PFSK-1 (cell line): ENCODE results near the gene NUDT15.

Experiments
- FOXP2 ChIP-seq: optimal IDR thresholded peaks from 2 replicates; pipeline ENCODE3; 2011; ENCODE audit warnings: borderline replicate concordance, control low read depth, inconsistent platforms; ENCODE audit not compliant: insufficient read depth; ENCODE audit errors: extremely low read length, extremely low read depth
- POLR2AphosphoS5 ChIP-seq: IDR thresholded peaks from 2 replicates; pipeline ENCODE4 v1.6.1; 2012; ENCODE audit warnings: low read depth, mild to moderate bottlenecking, control low read depth, low read length, moderate library complexity
- SIN3A ChIP-seq: IDR thresholded peaks from 2 replicates; pipeline ENCODE4 v1.6.1; 2012; ENCODE audit warnings: mild to moderate bottlenecking, low read length, moderate library complexity, borderline replicate concordance; ENCODE audit not compliant: insufficient read depth
- TAF1 ChIP-seq: IDR thresholded peaks from 2 replicates; pipeline ENCODE4 v1.6.1; 2012; ENCODE audit warnings: low read length, control low read depth, borderline replicate concordance; ENCODE audit not compliant: insufficient read depth
- TF ChIP-seq, protein P1 (sequence below), 2 experiments: IDR thresholded peaks; 2 replicates each; pipeline versions ENCODE4 v1.6.1 to v1.8.0; 2011 to 2012; ENCODE audit warnings: low read depth in 2 of 2, low read length in 2 of 2, control low read depth in 1 of 2, inconsistent platforms in 1 of 2, mild to moderate bottlenecking in 1 of 2, moderate library complexity in 1 of 2; ENCODE audit not compliant: insufficient read depth in 1 of 2

DNA sequence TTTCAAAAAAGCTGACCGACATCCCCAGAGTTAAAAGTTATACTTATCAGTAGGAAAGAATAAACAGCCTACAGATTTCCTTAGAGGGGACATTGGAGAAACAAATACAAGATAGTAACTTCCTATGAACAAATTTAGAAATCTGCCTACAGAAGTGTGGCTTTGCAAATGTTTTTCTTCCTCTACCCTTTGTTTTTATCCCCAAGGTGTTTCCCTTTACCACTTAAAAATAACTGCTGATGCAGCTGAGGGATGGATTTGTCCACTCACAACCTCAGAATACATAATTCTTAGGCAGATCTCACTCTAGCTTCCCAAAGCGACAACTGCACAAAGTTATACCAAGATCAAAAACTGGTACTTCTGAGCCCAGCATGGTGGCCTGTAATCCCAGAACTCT, 36.5 kb downstream of the NUDT15 start:
- TF ChIP-seq TAF1 (no peak), POLR2AphosphoS5 (no peak), SIN3A (no peak), FOXP2 (no peak)
- TF ChIP-seq, protein P1, sequence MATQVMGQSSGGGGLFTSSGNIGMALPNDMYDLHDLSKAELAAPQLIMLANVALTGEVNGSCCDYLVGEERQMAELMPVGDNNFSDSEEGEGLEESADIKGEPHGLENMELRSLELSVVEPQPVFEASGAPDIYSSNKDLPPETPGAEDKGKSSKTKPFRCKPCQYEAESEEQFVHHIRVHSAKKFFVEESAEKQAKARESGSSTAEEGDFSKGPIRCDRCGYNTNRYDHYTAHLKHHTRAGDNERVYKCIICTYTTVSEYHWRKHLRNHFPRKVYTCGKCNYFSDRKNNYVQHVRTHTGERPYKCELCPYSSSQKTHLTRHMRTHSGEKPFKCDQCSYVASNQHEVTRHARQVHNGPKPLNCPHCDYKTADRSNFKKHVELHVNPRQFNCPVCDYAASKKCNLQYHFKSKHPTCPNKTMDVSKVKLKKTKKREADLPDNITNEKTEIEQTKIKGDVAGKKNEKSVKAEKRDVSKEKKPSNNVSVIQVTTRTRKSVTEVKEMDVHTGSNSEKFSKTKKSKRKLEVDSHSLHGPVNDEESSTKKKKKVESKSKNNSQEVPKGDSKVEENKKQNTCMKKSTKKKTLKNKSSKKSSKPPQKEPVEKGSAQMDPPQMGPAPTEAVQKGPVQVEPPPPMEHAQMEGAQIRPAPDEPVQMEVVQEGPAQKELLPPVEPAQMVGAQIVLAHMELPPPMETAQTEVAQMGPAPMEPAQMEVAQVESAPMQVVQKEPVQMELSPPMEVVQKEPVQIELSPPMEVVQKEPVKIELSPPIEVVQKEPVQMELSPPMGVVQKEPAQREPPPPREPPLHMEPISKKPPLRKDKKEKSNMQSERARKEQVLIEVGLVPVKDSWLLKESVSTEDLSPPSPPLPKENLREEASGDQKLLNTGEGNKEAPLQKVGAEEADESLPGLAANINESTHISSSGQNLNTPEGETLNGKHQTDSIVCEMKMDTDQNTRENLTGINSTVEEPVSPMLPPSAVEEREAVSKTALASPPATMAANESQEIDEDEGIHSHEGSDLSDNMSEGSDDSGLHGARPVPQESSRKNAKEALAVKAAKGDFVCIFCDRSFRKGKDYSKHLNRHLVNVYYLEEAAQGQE (IDR thresholded peaks at IDR 0.05; ENCODE audit: insufficient read depth in 1 of 2, low read depth in 2 of 2, low read length in 2 of 2): no peak
